Activated naive CD4-positive, alpha-beta T cell treated with Interleukin-2 at 50 U/mL for 16 hours (primary cell): ENCODE measurements around the gene RNF130.
"Not testable (repeated sequence)": the region's sequence is repeated elsewhere in the genome, so short reads cannot be mapped to it uniquely, and the experiment has no call there.

Experiments used
- DNase-seq: peaks from one replicate; pipeline ENCODE4 v3.0.0-alpha.2; 2020

Gene RNF130

DNA sequence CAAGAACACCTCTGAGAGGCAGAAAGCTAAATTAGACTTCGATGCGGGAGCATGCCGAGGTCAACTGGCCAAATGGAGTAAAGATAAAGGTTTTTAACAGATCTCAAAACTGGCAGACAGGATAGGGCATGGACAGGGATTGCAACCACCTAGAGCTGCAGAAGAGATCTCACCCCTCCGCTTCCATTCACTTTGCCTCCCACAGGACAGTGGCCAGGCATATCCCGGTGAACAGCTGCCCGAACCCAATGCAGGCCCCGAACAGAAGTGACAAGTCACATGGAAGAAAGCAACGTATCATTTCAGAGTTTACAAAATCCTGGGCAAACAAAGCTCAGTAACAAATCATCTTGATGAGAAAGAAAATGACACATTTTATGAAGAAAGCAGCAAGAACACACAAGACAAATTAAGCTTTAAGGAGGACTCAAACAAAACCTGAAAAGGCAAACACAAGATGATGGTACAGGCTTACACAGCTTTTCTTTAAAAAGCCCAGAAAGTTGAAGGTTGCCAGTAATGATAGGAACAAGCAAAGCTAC is 18.4 kb downstream of the RNF130 start:
- no peak for DNase-seq

- DNase-seq: no peak
Observed at GRCh38 chr5:180052211-180052818, 19.2 kb downstream of the RNF130 start.

DNA sequence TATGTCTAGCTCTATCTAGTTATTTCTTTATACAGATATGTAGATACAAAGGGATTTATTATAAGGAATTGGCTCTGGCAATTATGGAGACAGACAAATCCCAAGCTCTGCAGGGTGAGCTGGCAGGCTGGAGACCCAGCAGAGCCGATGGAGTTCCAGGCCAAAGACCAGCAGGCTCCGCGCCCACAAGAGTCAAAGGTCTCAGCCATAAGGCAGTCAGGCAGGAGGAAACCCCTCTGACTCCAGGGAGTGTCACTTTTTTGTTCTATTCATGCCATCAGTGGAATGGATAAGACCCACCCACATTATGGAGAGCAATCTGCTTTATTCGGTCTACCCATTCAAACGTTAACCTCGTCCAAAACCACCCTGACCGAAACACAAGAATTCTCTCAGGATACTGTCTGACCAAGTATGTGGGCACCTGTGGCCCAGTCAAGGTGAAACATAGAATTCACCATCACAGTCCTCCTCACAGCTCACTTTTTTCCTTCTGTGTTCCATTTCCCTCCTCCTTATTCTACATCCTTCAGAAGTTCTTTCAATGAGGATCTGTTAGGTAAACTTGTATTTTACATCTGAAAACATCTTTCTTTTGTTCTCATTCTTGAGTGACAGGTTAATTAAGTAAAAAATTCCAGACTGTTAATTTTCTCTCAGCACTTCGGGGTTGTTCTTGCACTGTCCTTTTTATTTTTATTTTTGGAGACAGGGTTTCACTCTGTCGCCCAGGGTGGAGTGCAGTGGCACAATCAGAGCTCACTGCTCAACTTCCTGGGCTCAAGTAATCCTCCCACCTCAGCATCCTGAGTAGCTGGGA is 21.2 kb downstream of the RNF130 start:
- no peak for DNase-seq

- DNase-seq: no peak
Observed at GRCh38 chr5:180049185-180049548, 22.4 kb downstream of the RNF130 start.

DNA sequence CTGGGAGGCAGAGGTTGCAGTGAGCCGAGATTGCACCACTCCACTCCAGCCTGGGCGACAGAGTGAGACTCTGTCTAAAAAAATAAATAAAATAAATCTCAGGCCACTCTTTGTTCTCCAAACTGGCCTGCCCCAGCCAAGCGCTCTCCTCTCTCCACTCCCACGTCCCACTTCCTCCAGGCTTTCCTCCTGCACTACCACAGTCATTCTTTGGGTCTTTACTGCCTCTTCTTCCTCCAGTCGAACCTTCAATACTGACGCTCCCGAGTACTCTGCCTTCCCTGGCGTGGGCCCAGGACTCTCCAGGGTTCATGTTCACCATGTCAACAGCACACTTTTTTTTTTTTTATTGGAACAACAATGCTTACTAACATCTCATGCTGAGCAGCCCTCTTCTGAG is 23.9 kb downstream of the RNF130 start:
- no peak for DNase-seq

DNA sequence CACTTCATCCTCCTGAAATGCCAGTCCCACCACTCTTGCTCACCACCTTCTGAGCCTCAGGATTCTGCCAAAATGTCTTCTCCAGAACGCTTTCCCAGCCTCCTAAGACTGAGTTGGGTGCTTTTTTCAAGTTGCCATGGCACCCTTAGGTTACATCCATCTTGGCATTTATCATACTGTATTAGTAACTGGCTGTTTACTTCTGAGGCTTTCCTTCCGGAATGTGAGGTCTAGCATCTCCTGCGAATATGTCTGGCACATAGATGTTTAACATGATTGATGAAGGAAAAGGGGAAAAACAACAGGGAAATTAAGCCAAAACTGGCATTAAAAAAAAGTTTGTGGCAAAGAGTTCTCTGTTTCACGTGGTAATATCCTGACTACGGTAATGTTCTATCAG is 24.9 kb downstream of the RNF130 start:
- DNase-seq: no peak

DNA sequence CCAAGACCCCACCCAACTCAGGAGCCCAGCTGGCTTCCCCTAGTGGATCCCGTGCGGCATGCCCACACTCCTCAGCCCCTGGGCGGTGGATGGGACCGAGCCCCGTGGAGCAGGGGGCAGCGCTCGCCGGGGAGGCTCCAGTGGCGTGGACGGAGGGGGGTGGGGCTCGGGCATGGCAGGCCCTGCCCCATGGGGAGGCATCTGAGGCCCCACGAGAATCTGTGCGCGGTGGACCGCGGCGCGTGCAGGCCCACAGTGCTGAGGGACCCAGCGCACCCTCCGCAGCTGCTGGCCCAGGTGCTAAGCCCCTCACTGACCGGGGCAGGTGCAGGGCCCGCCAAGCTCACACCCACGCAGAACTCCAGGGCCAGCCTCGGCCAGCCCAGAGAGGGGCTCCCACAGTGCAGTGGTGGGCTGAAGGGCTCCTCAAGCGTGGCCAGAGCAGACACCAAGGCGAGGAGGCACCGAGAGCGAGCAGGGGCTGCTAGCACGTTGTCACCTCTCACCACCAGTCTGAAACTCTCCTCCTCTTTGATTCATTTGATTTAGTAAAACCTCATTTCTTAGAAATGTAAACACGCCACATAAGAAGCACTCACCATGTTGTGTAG is 25.6 kb downstream of the RNF130 start:
- no peak for DNase-seq

DNA sequence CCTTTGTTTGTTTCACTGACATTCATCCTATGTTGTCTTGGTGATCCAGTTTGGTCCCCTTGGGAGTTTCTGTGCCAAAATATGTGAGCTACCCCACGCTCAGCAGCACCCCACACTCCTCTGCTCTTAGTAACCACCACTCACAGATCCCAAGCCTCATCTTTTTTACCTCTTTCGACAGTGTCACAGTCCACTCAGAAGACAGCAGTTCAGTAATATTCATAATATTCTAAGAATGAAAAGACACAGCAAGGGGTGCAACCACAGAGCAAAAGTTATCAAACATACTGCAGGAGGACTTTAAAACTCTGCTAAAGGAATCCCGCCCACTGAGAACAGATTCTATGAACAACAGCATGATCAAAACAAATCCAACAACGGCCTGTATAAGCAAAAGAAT is 28.2 kb downstream of the RNF130 start:
- DNase-seq: no peak

DNA sequence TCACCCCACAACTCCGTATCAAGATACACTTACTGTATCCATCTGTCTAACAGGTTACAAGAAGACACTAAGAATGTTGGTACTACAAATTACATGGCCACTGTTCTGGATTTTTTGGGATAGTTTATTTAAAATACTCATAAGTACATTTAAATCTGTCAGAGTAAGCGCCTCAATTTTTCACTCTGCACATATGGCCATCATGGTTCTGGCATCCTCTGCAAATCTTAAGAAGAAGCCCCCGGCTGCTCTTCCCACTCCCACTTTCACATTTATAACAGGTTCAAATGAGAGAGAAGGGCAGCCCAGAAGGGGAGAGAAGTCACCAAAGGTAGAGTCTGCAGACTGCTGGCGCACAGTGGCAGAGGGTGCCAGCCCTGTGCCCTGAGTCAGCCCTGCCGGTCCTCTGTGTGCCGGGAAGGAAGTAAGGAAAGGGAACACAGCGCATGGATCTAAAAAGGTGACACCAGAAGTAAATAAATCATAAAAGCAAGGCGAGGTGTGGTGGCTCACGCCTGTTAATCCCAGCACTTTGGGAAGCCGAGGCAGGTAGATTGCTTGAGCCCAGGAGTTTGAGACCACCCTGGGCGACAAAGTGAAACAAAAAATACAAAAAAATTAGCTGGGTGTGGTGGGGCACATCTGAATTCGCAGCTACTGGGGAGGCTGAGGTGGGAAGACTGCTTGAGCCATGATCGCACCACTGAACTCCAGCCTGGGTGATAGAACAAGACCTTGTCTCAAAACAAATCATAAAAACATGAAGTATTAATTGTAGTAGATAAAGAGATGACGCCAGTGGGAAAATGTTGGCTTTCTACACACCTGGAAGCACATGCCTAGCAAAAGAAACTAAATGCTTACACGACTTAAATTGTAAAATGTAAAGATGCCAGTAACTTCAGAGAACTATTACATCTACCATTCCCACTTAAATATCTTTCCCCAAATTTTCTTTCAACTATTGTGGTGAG is 30.0 kb downstream of the RNF130 start:
- no peak for DNase-seq

GRCh38 chr5:180040287-180041214 is 31.0 kb downstream of the RNF130 start:
- DNase-seq: no peak

GRCh38 chr5:180035206-180035931 is 36.2 kb downstream of the RNF130 start:
- DNase-seq: no peak

DNA sequence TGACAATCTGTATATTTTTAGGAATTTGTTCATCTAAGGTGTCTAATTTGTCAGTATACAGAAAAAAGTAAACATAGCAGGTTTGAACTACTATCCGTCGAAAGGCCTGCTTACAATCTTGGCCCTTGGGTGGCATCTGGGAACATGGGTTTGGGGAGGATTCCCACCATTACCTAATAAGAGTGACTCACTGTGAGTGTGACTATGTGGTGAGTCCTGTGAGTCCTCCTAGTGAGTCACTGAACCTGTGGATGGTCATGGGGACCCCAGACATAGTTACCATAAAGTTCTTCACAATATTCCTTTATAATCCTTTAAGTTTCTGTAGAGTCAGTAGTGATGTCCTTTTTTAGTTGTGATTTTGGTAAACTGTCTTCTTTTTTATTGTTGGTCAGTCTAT is 37.0 kb downstream of the RNF130 start:
- DNase-seq: no peak

GRCh38 chr5:180027459-180028089 is 44.0 kb downstream of the RNF130 start:
- no peak for DNase-seq

- no peak for DNase-seq
Observed at GRCh38 chr5:180026734-180027458, 44.7 kb downstream of the RNF130 start.

DNA sequence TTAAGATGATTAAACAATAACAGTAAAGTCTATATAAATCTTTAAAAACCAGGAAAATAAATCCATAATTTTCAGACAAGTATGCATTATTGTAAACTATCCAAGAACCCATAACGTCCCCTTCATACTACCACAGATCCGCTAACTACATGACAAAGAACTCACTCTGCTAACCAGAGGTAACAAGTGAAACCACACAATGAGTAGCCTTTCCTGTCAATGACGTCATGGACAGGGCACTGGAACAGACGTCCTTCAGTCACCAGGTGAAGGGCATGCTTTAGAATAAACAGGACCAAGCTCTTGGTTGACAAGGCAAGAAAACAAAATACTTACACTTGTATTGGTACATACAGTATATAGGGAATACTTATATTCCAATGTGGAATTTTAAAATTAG is 45.2 kb downstream of the RNF130 start:
- no peak for DNase-seq

GRCh38 chr5:180021900-180022299 is 49.7 kb downstream of the RNF130 start:
- no peak for DNase-seq

DNA sequence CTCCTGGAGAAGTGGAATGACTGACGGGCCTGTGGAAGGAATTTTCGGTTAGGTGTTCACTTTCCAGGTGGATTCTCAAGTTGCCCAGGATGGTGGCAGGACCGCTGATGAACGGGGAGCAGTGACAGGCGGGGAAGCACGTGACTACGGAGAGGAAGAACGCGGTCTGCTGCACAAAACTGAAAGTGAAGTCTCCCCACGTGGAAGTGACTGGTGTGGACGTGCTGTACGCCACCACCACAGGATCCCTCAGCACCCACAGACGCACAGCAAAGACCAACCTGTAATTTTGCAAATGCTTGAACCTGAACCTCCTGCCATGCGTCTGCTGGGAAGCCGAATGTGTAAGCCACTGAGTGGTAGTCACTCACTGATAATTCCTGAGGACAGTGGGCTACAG is 51.4 kb downstream of the RNF130 start:
- no peak for DNase-seq

DNA sequence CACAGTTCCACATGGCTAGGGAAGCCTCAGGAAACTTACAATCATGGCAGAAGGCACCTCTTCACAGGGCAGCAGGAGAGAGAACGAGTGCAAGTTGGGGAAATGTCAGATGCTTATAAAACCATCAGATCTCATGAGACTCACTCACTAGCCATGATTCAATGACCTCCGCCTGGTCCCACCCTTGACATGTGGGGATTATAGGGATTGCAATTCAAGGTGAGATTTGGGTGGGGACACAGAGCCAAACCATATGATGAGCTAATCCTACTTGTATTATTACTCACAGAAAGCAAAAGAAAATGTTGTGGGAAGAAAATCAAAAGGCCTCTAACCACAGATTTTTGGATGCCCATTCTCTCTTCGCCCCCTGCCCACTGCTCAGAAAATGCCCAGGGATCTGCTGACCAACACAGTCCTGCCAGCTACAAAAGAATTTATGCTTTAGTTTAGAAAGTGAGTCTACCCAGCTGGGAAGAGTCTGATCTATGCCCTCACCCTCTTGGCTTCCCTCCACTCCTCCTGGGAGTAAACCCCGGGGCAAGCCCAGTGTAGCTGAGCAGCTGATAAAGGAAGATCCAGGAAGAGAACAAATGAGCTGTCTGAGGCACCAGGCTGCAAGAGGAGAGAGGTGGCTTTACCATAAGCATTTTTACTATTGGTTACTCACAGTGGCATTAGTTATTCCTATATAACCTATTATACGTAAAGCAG is 53.1 kb downstream of the RNF130 start:
- no peak for DNase-seq

GRCh38 chr5:180015523-180015922 is 56.0 kb downstream of the RNF130 start:
- DNase-seq: not testable (repeated sequence)
